ENCODE measurements around the gene HMCN2.

- TF ChIP-seq HOXB13 (CRISPR knock-in tag; IDR thresholded peaks at IDR 0.05; ENCODE audit: low read depth) = no peak
- no peak for TF ChIP-seq ZFP36 (IDR thresholded peaks at IDR 0.05; ENCODE audit: borderline replicate concordance, partially characterized antibody)
- no peak for TF ChIP-seq CTCF (IDR thresholded peaks at IDR 0.05)
- TF ChIP-seq CBX8 (IDR thresholded peaks at IDR 0.05) = no peak
- no peak for TF ChIP-seq POLR2A (IDR thresholded peaks at IDR 0.05; ENCODE audit: low read length)
- TF ChIP-seq RAD21 (conservative IDR thresholded peaks at IDR 0.05 in 1 of 2, IDR thresholded peaks at IDR 0.05 in 1 of 2) = no peak
- no peak for TF ChIP-seq ZC3H11A (IDR thresholded peaks at IDR 0.05)
- TF ChIP-seq HEYL (CRISPR knock-in tag; IDR thresholded peaks at IDR 0.05) = no peak
- no peak for TF ChIP-seq RCOR1 (IDR thresholded peaks at IDR 0.05; ENCODE audit: low read depth, low read length)
- TF ChIP-seq HOXA7 (CRISPR knock-in tag; IDR thresholded peaks at IDR 0.05) = no peak
Observed at GRCh38 chr9:130232899-130233586, 32.5 kb upstream of the HMCN2 start.
